BE2C (cell line): ENCODE data around the gene OR10X1. TPM values are rescaled to one million over a fixed set of nuclear protein-coding genes. Genes with fewer than 3 reads are reported as not detected.

ENCODE experiments used
- DNase-seq: peaks from one replicate; pipeline ENCODE4 v3.0.0-alpha.2; 2020
- H3K27me3 ChIP-seq: fragments of 250-450 bp; sonication (Bioruptor Pico); 2 replicates; pipeline ENCODE4 v1.5.1; 2020; ENCODE audit warnings: mild to moderate bottlenecking
- H3K36me3 ChIP-seq: fragments of 250-450 bp; sonication (Bioruptor Pico); 2 replicates; pipeline ENCODE4 v1.5.1; 2020; ENCODE audit warnings: mild to moderate bottlenecking
- H3K4me1 ChIP-seq: fragments of 250-450 bp; sonication (Bioruptor Pico); 2 replicates; pipeline ENCODE4 v1.5.1; 2020
- H3K4me3 ChIP-seq: 2 replicates; pipeline ENCODE4 v1.5.1; 2011; ENCODE audit warnings: low read depth, low read length
- H3K9me3 ChIP-seq: fragments of 250-450 bp; sonication (Bioruptor Pico); 2 replicates; pipeline ENCODE4 v1.5.1; 2020
- CTCF ChIP-seq: IDR thresholded peaks from 2 replicates; pipeline ENCODE4 v1.5.1; 2012; ENCODE audit warnings: mild to moderate bottlenecking, low read depth, low read length
- polyA plus RNA-seq: library from polyadenylated mRNA; unstranded; fragments of >200 nt; gene quantifications from one replicate; pipeline ENCODE4 v1.2.1, GENCODE V29; 2012; ENCODE audit warnings: low read depth, missing spikeins; ENCODE audit not compliant: insufficient read length, insufficient read depth

OR10X1 gene
- not detected for polyA plus RNA-seq

- DNase-seq = no peak
- Histone ChIP-seq H3K4me3 (no peak within 1 kb of the TSS), H3K27me3 (no peaks in the 10 kb centered on the region), H3K36me3 (no peaks in the 10 kb centered on the region), H3K9me3 (no peaks in the 10 kb centered on the region; the same call in 1 of the 2 replicates), H3K4me1 (no peaks in the 10 kb centered on the region)
- TF ChIP-seq CTCF = no peak
Measured at GRCh38 chr1:158579733-158580132, at the start of gene OR10X1. Gene OR10X1 (minus strand): TSS chr1:158579899. CDS start chr1:158579899, 0 bp downstream.

GRCh38 chr1:158613764-158614163, 34.1 kb upstream of the OR10X1 start:
- no peak overlapping the region for H3K4me3 ChIP-seq
- no peaks in the 10 kb centered on the region for H3K4me1 ChIP-seq
- no peak for TF ChIP-seq CTCF
- no peaks in the 10 kb centered on the region for H3K27me3 ChIP-seq
- H3K36me3 ChIP-seq = no peaks in the 10 kb centered on the region
- H3K9me3 ChIP-seq = no peaks in the 10 kb centered on the region
- DNase-seq = no peak

GRCh38 chr1:158611916-158612315, 32.2 kb upstream of the OR10X1 start:
- Histone ChIP-seq H3K9me3 (no peaks in the 10 kb centered on the region), H3K4me3 (no peak overlapping the region), H3K27me3 (no peaks in the 10 kb centered on the region), H3K4me1 (no peaks in the 10 kb centered on the region), H3K36me3 (no peaks in the 10 kb centered on the region)
- no peak for DNase-seq
- TF ChIP-seq CTCF = no peak

GRCh38 chr1:158607296-158607695, 27.6 kb upstream of the OR10X1 start:
- H3K9me3 ChIP-seq = no peaks in the 10 kb centered on the region
- H3K4me3 ChIP-seq = no peak overlapping the region
- no peak for TF ChIP-seq CTCF
- no peaks in the 10 kb centered on the region for H3K4me1 ChIP-seq
- DNase-seq = no peak
- H3K27me3 ChIP-seq = no peaks in the 10 kb centered on the region
- no peaks in the 10 kb centered on the region for H3K36me3 ChIP-seq

GRCh38 chr1:158604968-158605367, 25.3 kb upstream of the OR10X1 start, which contains the start of gene OR10Z1:
Gene OR10Z1 (plus strand): TSS chr1:158605268. CDS start chr1:158606439, 1,171 bp downstream.
- H3K27me3 ChIP-seq = no peaks in the 10 kb centered on the region
- no peak within 1 kb of the TSS for H3K4me3 ChIP-seq
- no peaks in the 10 kb centered on the region for H3K9me3 ChIP-seq
- no peak for TF ChIP-seq CTCF
- no peak for DNase-seq
- no peaks in the 10 kb centered on the region for H3K4me1 ChIP-seq
- H3K36me3 ChIP-seq = no peaks in the 10 kb centered on the region

- no peaks in the 10 kb centered on the region for H3K36me3 ChIP-seq
- no peak overlapping the region for H3K4me3 ChIP-seq
- no peaks in the 10 kb centered on the region for H3K27me3 ChIP-seq
- no peaks in the 10 kb centered on the region for H3K4me1 ChIP-seq
- TF ChIP-seq CTCF = no peak
- no peaks in the 10 kb centered on the region for H3K9me3 ChIP-seq
- DNase-seq = no peak
Measured at GRCh38 chr1:158600735-158601134, 21.0 kb upstream of the OR10X1 start.
